Measurements from ENCODE around the gene CARD14.

Gene CARD14

DNA sequence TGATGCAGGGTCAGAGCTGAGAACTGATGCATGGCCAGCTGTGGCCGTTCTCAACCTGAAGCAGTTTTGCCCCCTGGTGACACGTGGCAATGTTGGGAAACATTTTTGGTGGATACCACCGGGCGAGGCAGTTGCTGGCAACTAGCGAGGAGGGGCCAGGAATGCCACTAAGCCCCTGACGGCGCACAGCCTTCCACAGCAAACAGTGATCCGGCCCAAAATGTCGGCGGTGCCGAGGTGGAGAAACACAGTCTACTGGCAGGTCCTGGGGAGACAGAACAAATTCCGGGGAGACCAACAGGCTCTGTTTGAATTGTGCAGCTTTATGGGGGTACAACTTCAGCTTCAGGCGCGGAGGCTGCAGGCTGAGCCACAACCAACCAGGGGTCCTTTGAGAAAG is 58.6 kb downstream of the CARD14 start:
- no peaks in the 10 kb centered on the region for H3K9me2 ChIP-seq (replicated peaks; ENCODE audit: insufficient read depth, low read length)
- H3K79me2 ChIP-seq (ENCODE audit: low read length), result no peaks in the 10 kb centered on the region
- TF ChIP-seq EZH2 (optimal IDR thresholded peaks at IDR 0.05; ENCODE audit: low read depth, low read length) (no peak), EZH2phosphoT487 (IDR thresholded peaks at IDR 0.05; ENCODE audit: low read length) (no peak)
- TF ChIP-seq, protein P1, sequence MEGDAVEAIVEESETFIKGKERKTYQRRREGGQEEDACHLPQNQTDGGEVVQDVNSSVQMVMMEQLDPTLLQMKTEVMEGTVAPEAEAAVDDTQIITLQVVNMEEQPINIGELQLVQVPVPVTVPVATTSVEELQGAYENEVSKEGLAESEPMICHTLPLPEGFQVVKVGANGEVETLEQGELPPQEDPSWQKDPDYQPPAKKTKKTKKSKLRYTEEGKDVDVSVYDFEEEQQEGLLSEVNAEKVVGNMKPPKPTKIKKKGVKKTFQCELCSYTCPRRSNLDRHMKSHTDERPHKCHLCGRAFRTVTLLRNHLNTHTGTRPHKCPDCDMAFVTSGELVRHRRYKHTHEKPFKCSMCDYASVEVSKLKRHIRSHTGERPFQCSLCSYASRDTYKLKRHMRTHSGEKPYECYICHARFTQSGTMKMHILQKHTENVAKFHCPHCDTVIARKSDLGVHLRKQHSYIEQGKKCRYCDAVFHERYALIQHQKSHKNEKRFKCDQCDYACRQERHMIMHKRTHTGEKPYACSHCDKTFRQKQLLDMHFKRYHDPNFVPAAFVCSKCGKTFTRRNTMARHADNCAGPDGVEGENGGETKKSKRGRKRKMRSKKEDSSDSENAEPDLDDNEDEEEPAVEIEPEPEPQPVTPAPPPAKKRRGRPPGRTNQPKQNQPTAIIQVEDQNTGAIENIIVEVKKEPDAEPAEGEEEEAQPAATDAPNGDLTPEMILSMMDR (IDR thresholded peaks at IDR 0.05; ENCODE audit: low read length), result no peak
- H3K4me2 ChIP-seq (ENCODE audit: low read depth, low read length), result no peak overlapping the region
- H4K20me1 ChIP-seq (ENCODE audit: insufficient read depth, low read length), result no peaks in the 10 kb centered on the region
- H3K4me3 ChIP-seq (ENCODE audit: low read length), result no peak overlapping the region
- DNase-seq, result no peak
- no peak overlapping the region for H3K27ac ChIP-seq (ENCODE audit: low read length)
- no peaks in the 10 kb centered on the region for H3K4me1 ChIP-seq (ENCODE audit: low read length)
- no peak overlapping the region for H2AFZ ChIP-seq (ENCODE audit: low read length)
- no peaks in the 10 kb centered on the region for H3K9me3 ChIP-seq (replicated peaks; ENCODE audit: insufficient read depth, low read length)
- H3K27me3 ChIP-seq (replicated peaks; ENCODE audit: insufficient read depth, low read length), result no peaks in the 10 kb centered on the region
- no peak overlapping the region for H3K9ac ChIP-seq (ENCODE audit: low read length)
- no peaks in the 10 kb centered on the region for H3K36me3 ChIP-seq (replicated peaks; ENCODE audit: insufficient read depth, low read length)
- H3F3A ChIP-seq (ENCODE audit: insufficient read depth, low read length), result no peaks in the 10 kb centered on the region

DNA sequence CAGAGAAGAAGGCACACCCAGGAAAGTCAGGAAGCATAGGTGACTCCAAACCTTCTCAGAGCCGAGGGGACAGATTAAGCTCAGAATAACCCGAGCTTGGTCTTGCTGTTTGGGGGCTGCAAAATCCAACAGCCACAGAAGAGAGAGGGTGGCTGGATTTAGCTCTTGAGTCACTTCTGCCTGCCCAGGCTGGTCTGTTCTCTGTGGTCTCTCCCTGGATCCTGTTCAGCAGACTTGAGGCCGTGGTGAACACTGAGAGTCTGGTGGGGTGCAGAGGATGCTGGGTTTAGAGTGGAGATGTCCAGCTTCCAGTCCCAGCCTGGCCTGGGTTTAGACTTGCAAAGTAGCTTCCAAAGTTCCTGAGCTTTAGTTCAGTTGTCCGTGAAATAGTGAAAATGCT is 59.2 kb downstream of the CARD14 start:
- H3K9ac ChIP-seq (ENCODE audit: low read length), result no peak overlapping the region
- no peak overlapping the region for H2AFZ ChIP-seq (ENCODE audit: low read length)
- H3K4me3 ChIP-seq (ENCODE audit: low read length), result no peak overlapping the region
- DNase-seq, result no peak
- no peaks in the 10 kb centered on the region for H3F3A ChIP-seq (ENCODE audit: insufficient read depth, low read length)
- H3K9me3 ChIP-seq (replicated peaks; ENCODE audit: insufficient read depth, low read length), result no peaks in the 10 kb centered on the region
- no peaks in the 10 kb centered on the region for H3K4me1 ChIP-seq (ENCODE audit: low read length)
- no peak overlapping the region for H3K4me2 ChIP-seq (ENCODE audit: low read depth, low read length)
- H3K79me2 ChIP-seq (ENCODE audit: low read length), result no peaks in the 10 kb centered on the region
- no peaks in the 10 kb centered on the region for H3K36me3 ChIP-seq (replicated peaks; ENCODE audit: insufficient read depth, low read length)
- H3K27ac ChIP-seq (ENCODE audit: low read length), result no peak overlapping the region
- no peaks in the 10 kb centered on the region for H4K20me1 ChIP-seq (ENCODE audit: insufficient read depth, low read length)
- TF ChIP-seq EZH2phosphoT487 (IDR thresholded peaks at IDR 0.05; ENCODE audit: low read length) (no peak), EZH2 (optimal IDR thresholded peaks at IDR 0.05; ENCODE audit: low read depth, low read length) (no peak)
- TF ChIP-seq, protein P1 (IDR thresholded peaks at IDR 0.05; ENCODE audit: low read length), result no peak
- H3K9me2 ChIP-seq (replicated peaks; ENCODE audit: insufficient read depth, low read length), result no peaks in the 10 kb centered on the region
- no peaks in the 10 kb centered on the region for H3K27me3 ChIP-seq (replicated peaks; ENCODE audit: insufficient read depth, low read length)

DNA sequence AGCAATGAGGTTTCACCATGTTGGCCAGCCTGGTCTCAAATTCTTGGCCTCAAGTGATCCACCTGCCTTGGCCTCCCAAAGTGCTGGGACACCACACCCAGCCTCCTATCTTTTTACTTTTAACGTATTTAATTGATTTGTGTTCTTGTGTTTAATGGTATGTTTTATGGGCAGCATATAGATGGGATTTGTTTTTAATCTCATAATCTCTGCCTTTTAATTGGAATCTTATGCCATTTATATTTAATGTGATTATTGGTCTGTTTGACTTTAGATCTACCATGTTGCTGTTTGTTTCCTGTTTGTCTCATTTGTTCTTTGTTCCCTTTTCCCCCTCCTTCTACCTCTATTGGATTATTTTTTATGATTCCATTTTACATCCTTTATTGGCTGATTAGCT is 62.6 kb downstream of the CARD14 start:
- Histone ChIP-seq H3K9ac (ENCODE audit: low read length) (no peak overlapping the region), H3K4me2 (ENCODE audit: low read depth, low read length) (no peak overlapping the region), H3K4me3 (ENCODE audit: low read length) (no peak overlapping the region), H2AFZ (ENCODE audit: low read length) (no peak overlapping the region), H3F3A (ENCODE audit: insufficient read depth, low read length) (no peaks in the 10 kb centered on the region), H3K4me1 (ENCODE audit: low read length) (no peaks in the 10 kb centered on the region), H3K9me2 (replicated peaks; ENCODE audit: insufficient read depth, low read length) (no peaks in the 10 kb centered on the region), H3K79me2 (ENCODE audit: low read length) (no peaks in the 10 kb centered on the region), H3K9me3 (replicated peaks; ENCODE audit: insufficient read depth, low read length) (no peaks in the 10 kb centered on the region), H3K27ac (ENCODE audit: low read length) (no peak overlapping the region), H4K20me1 (ENCODE audit: insufficient read depth, low read length) (no peaks in the 10 kb centered on the region), H3K36me3 (replicated peaks; ENCODE audit: insufficient read depth, low read length) (no peaks in the 10 kb centered on the region), H3K27me3 (replicated peaks; ENCODE audit: insufficient read depth, low read length) (no peaks in the 10 kb centered on the region)
- TF ChIP-seq, protein P1 (IDR thresholded peaks at IDR 0.05; ENCODE audit: low read length), result no peak
- TF ChIP-seq EZH2 (optimal IDR thresholded peaks at IDR 0.05; ENCODE audit: low read depth, low read length) (no peak), EZH2phosphoT487 (IDR thresholded peaks at IDR 0.05; ENCODE audit: low read length) (no peak)
- DNase-seq, result no peak

Measured in MM.1S (cell line).